Nephron (organoid): ENCODE data around the gene UBXN11.
"Not testable (repeated sequence)": the region's sequence is repeated elsewhere in the genome, so short reads cannot be mapped to it uniquely, and the experiment has no call there.

Source experiments
- H3K27ac Mint-ChIP-seq, 3 experiments: 2 replicates each; pipeline ENCODE4 v1.8.0; 2020; ENCODE audit warnings: mixed read lengths in 3 of 3, mild to moderate bottlenecking in 2 of 3, moderate library complexity in 1 of 3
- H3K27me3 Mint-ChIP-seq: 2 replicates; pipeline ENCODE4 v1.8.0; 2021; ENCODE audit warnings: low read depth, mild to moderate bottlenecking, moderate library complexity, mixed read lengths
- H3K36me3 Mint-ChIP-seq: 2 replicates; pipeline ENCODE4 v1.8.0; 2020; ENCODE audit warnings: low read depth, mixed read lengths
- H3K4me1 Mint-ChIP-seq: 2 replicates; pipeline ENCODE4 v1.8.0; 2020; ENCODE audit warnings: mixed read lengths
- H3K4me3 Mint-ChIP-seq, 3 experiments: 2 replicates each; pipeline ENCODE4 v1.8.0; 2020; ENCODE audit warnings: mild to moderate bottlenecking in 3 of 3, mixed read lengths in 3 of 3, moderate library complexity in 2 of 3
- H3K9me3 Mint-ChIP-seq: 2 replicates; pipeline ENCODE4 v1.8.0; 2020; ENCODE audit warnings: mixed read lengths
- TF ChIP-seq, protein P1 (sequence below), 3 experiments: fragments of 200-600 bp; sonication (generic); IDR thresholded peaks; one replicate each; pipeline ENCODE4 v1.5.0; 2021; ENCODE audit warnings: antibody characterized with exemption in 3 of 3; ENCODE audit not compliant: unreplicated experiment in 3 of 3

Gene UBXN11

DNA sequence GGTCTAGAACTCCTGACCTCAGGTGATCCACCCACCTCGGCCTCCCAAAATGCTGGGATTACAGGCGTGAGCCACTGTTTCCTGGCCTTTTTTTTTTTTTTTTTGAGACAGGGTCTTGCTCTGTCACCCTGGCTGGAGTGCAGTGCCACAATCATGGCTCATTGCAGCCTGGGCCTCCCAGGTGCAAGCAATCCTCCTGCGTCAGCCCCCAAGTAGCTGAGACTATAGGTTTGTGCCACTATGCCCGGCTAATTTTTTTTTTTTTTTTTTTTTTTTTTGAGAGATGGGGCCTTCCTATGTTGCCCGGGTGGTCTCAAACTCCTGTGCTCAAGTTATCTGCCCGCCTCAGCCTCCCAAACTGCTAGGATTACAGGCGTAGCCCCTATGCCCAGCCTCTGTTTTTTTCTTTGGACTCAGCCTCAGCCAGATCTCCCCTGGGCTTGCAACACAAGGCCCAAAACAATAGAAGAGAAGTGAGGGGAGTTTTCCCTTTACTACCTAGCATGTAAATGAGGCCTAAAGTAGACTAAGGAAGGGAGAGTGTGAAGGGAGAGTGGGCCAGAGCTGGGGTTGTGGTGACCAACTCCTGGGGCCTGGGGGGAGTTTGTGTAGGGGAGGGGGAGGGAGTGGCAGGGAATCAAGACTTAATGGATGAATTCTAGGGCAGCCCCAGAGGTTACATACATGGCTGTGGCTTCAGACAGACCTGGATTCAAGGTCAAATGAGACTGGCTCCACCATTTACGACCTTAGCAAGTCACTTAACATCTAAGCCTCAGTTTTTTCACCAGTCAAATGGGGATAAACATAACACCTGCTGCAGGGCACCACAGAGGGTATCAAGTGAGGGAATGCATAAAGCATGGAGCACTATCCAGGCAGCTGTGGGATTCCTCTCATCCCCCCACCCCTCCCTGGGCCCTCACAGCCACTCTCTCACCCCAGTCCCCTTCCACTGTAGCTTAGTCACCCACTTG lies 9.7 kb upstream of the UBXN11 start:
- H3K4me3 Mint-ChIP-seq, result no peak overlapping the region
- H3K27me3 Mint-ChIP-seq, result peaks cover 12% of the 10 kb centered on the region
- no peaks in the 10 kb centered on the region for H3K36me3 Mint-ChIP-seq
- no peak overlapping the region for H3K27ac Mint-ChIP-seq
- TF ChIP-seq, protein P1, sequence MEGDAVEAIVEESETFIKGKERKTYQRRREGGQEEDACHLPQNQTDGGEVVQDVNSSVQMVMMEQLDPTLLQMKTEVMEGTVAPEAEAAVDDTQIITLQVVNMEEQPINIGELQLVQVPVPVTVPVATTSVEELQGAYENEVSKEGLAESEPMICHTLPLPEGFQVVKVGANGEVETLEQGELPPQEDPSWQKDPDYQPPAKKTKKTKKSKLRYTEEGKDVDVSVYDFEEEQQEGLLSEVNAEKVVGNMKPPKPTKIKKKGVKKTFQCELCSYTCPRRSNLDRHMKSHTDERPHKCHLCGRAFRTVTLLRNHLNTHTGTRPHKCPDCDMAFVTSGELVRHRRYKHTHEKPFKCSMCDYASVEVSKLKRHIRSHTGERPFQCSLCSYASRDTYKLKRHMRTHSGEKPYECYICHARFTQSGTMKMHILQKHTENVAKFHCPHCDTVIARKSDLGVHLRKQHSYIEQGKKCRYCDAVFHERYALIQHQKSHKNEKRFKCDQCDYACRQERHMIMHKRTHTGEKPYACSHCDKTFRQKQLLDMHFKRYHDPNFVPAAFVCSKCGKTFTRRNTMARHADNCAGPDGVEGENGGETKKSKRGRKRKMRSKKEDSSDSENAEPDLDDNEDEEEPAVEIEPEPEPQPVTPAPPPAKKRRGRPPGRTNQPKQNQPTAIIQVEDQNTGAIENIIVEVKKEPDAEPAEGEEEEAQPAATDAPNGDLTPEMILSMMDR (IDR thresholded peaks at IDR 0.05; ENCODE audit: unreplicated experiment in 3 of 3), result no peak
- H3K9me3 Mint-ChIP-seq, result no peaks in the 10 kb centered on the region
- peaks cover under 1% of the 10 kb centered on the region for H3K4me1 Mint-ChIP-seq

DNA sequence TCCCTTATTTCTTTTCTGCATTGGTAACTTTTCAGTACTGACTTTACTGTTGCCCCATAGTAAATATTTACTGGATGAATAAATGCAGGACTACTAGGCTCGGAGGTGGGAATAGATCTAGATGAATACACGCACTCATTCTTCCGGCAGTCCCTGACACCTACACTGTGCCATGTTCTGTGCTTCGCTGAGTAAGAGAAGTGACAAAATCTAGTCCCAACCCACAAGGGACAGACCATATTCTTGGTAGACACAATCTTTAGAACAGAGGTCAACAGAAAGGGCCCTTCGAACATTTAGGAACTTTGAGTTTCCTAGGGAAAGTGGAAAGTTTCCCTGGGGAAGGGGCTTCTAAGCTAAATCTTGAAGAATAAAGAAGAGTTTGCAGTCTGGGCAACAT lies 8.1 kb upstream of the UBXN11 start:
- no peaks in the 10 kb centered on the region for H3K36me3 Mint-ChIP-seq
- H3K9me3 Mint-ChIP-seq, result no peaks in the 10 kb centered on the region
- H3K27ac Mint-ChIP-seq, result no peak overlapping the region
- no peaks in the 10 kb centered on the region for H3K4me1 Mint-ChIP-seq
- TF ChIP-seq, protein P1 (IDR thresholded peaks at IDR 0.05; ENCODE audit: unreplicated experiment in 3 of 3), result no peak
- H3K27me3 Mint-ChIP-seq, result peaks cover 14% of the 10 kb centered on the region
- no peak overlapping the region for H3K4me3 Mint-ChIP-seq

DNA sequence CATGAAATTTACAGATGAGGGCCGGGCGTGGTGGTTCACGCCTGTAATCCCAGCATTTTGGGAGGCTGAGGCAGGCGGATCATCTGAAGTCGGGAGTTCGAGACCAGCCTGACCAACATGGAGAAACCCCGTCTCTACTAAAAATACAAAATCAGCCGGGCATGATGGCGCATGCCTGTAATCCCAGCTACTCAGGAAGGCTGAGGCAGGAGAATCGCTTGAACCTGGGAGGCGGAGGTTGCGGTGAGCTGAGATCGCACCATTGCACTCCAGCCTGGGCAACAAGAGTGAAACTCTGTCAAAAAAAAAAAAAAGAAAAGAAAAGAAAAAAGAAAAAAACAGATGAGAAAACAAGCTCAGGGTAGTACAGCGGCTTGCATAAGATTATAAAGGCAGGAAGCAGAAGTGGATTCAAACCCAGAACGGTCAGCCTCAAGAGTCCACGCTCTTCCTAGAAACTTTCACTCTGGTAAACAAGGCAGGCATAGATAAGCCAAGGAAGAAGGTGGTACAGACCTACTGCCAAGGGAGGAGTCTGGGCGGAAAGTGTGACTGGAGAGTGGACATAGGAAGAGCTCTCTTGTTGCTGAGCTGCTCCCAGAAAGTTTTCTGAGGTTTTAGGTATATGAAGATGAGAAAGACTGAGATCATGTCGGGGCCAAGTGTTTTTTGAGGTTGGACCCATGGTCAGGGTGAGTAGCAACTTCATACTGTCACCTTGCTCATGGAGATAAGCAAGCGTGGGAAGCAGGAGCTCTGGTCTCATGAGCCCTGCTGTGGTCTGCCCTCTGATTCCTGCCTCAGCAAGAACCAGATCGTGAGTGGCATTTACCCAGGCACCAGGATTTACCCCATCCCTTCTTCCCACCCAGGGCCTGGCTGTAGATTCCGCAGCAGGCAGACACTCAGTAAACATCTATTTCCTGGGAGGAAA lies 1.8 kb upstream of the UBXN11 start:
- H3K27ac Mint-ChIP-seq, H3K36me3 Mint-ChIP-seq, H3K9me3 Mint-ChIP-seq: not testable (repeated sequence)
- Mint-ChIP-seq H3K27me3 (peaks cover 13% of the 10 kb centered on the region), H3K4me3 (peak overlapping the region in 1 of 3 experiments; percentile 3), H3K4me1 (peaks cover 13% of the 10 kb centered on the region)

DNA sequence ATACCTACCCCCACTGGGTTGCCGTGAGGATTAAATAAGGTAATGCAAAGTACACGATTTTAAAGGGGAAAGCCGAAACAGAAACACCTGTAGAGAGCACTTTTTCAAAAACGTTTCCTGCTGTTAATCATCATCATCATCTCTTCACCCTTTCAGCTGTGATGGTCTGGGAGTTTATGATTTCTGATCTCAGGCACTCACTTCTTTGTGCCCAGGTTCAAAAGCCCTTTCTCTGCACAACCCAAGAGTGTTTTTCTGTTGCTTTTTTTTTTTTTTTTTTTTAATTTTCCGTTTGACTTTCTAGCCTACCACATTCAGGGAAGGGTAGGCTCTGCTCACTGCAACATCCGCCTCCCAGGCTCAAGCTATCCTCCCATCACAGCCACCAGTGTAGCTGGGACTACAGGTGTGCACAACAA lies 936 bp upstream of the UBXN11 start:
- Mint-ChIP-seq H3K27ac (no peak overlapping the region), H3K4me3 (peak overlapping the region; percentile 65 to 77 (median 77)), H3K27me3 (peaks cover 13% of the 10 kb centered on the region), H3K4me1 (peaks cover 13% of the 10 kb centered on the region), H3K36me3 (no peaks in the 10 kb centered on the region), H3K9me3 (no peaks in the 10 kb centered on the region)
- TF ChIP-seq, protein P1 (IDR thresholded peaks at IDR 0.05; ENCODE audit: unreplicated experiment in 3 of 3), result no peak

DNA sequence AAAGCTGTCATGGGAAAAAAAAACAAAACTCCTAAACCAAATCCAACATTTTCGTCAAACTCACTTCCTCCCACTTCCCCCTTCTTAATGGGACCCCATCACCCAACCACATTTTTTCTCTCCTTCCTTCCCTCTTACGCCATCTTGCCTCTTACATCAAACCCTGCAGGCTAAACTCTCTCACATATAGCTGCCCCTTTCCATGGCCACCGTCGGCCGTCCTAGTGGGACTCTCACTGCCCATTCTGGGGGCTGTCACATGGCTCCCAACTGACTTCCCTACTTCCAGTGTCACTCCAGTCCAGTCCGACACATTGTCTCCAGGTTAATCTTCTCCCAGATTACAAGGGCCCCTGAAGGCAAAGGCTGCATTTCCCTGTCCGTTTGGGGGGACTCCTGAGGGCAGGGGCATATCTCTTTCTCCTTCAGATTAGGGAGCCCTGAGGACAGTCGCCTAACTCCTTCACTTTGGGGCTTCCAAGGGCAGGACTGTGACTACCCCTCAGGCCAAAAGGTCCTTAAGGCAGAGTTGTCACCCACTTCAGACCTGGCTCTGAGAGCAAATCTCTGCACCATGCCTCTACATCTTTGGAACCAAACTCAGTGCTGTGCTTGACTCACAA lies 658 bp downstream of the UBXN11 start:
- H3K36me3 Mint-ChIP-seq, result no peaks in the 10 kb centered on the region
- TF ChIP-seq, protein P1 (IDR thresholded peaks at IDR 0.05; ENCODE audit: unreplicated experiment in 3 of 3), result no peak
- H3K27ac Mint-ChIP-seq, result peak overlapping the region; percentile 29 to 64 (median 53)
- no peaks in the 10 kb centered on the region for H3K9me3 Mint-ChIP-seq
- H3K27me3 Mint-ChIP-seq, result peaks cover 5% of the 10 kb centered on the region
- H3K4me3 Mint-ChIP-seq, result peak overlapping the region; percentile 98 to 99 (median 98)
- H3K4me1 Mint-ChIP-seq, result peaks cover 13% of the 10 kb centered on the region
